Stimulated activated CD4-positive, alpha-beta T cell treated with anti-CD3 and anti-CD28 coated beads, Interleukin-4, amount 100 ng/mL, for 4 hours (primary cell): ENCODE results near the gene CRYGB.
"Not testable (repeated sequence)": the region's sequence is repeated elsewhere in the genome, so short reads cannot be mapped to it uniquely, and the experiment has no call there.

ENCODE experiments used
- DNase-seq, 2 experiments: peaks; one replicate each; pipeline ENCODE4 v3.0.0-alpha.2; 2020

CRYGB gene

GRCh38 chr2:208148803-208149202, 2.8 kb upstream of the CRYGB start:
- DNase-seq = no peak

- DNase-seq = no peak
Measured at GRCh38 chr2:208147759-208148158, 1.8 kb upstream of the CRYGB start.

GRCh38 chr2:208147008-208147407, 1.1 kb upstream of the CRYGB start:
- DNase-seq = no peak

GRCh38 chr2:208142925-208143799, 2.8 kb downstream of the CRYGB start:
- no peak for DNase-seq

GRCh38 chr2:208142240-208142924, 3.6 kb downstream of the CRYGB start:
- DNase-seq = no peak

GRCh38 chr2:208139447-208139846, 6.5 kb downstream of the CRYGB start:
- DNase-seq = no peak

- DNase-seq = not testable (repeated sequence)
Measured at GRCh38 chr2:208138334-208138733, 7.6 kb downstream of the CRYGB start.

- no peak for DNase-seq
Measured at GRCh38 chr2:208136716-208137094, 9.3 kb downstream of the CRYGB start.

- no peak for DNase-seq
Measured at GRCh38 chr2:208135794-208136715, 9.9 kb downstream of the CRYGB start.

GRCh38 chr2:208134928-208135586, 10.9 kb downstream of the CRYGB start:
- DNase-seq = no peak

- DNase-seq = no peak
Measured at GRCh38 chr2:208130712-208131110, 15.2 kb downstream of the CRYGB start.

- no peak for DNase-seq
Measured at GRCh38 chr2:208129744-208130711, 15.9 kb downstream of the CRYGB start, which contains the start of gene CRYGC. Gene CRYGC (minus strand): TSS chr2:208129828. CDS start chr2:208129792, 36 bp downstream.

- DNase-seq = no peak
Measured at GRCh38 chr2:208128136-208128535, 17.8 kb downstream of the CRYGB start.

GRCh38 chr2:208127090-208127489, 18.9 kb downstream of the CRYGB start:
- DNase-seq = no peak

- DNase-seq = no peak
Measured at GRCh38 chr2:208125251-208125650, 20.7 kb downstream of the CRYGB start.

GRCh38 chr2:208124013-208124715, 21.8 kb downstream of the CRYGB start, which contains the start of gene CRYGD:
Gene CRYGD (minus strand): TSS chr2:208124524. CDS start chr2:208124473, 51 bp downstream.
- not testable (repeated sequence) for DNase-seq

- no peak for DNase-seq
Measured at GRCh38 chr2:208122248-208122647, 23.7 kb downstream of the CRYGB start.

- DNase-seq = no peak
Measured at GRCh38 chr2:208118918-208119317, 27.0 kb downstream of the CRYGB start.

GRCh38 chr2:208117390-208117789, 28.6 kb downstream of the CRYGB start:
- DNase-seq = not testable (repeated sequence)

GRCh38 chr2:208112969-208113368, 33.0 kb downstream of the CRYGB start:
- DNase-seq = no peak
